ENCODE measurements around the gene CMPK1. TPM values are rescaled to one million over a fixed set of nuclear protein-coding genes. Genes with fewer than 3 reads are reported as not detected.

CMPK1 gene
- total and polyA plus RNA-seq, 5 donors from 2014 or later: 94.4 to 156 (median 144) TPM

GRCh38 chr1:47409311-47410067 lies 75.9 kb downstream of the CMPK1 start:
- Mint-ChIP-seq H3K27ac (no peak overlapping the region), H3K27me3 (peaks cover 6% of the 10 kb centered on the region), H3K36me3 (no peaks in the 10 kb centered on the region), H3K4me3 (no peak overlapping the region), H3K4me1 (no peaks in the 10 kb centered on the region), H3K9me3 (peaks cover 0 to 1% (median 0%) of the 10 kb centered on the region in 7 donors)
- Histone ChIP-seq H3K36me3 (ENCODE audit: control insufficient read depth, insufficient read depth, low read length) (no peaks in the 10 kb centered on the region), H3K4me3 (ENCODE audit: low read depth, low read length) (no peak overlapping the region), H3K27me3 (ENCODE audit: control insufficient read depth, insufficient read depth, low read length) (peaks cover under 1% of the 10 kb centered on the region), H3K4me1 (ENCODE audit: control insufficient read depth, insufficient read depth, low read length, poor library complexity, severe bottlenecking) (no peaks in the 10 kb centered on the region), H3K9me3 (ENCODE audit: control insufficient read depth in 2 of 2, low read length in 2 of 2) (no peaks in the 10 kb centered on the region), H3K27ac (ENCODE audit: insufficient read depth, low read length, poor library complexity, severe bottlenecking) (no peak overlapping the region)
- DNase-seq (no peak), ATAC-seq (ENCODE audit: low read depth in 2 of 2) (no peak)

GRCh38 chr1:47410068-47410455 lies 76.5 kb downstream of the CMPK1 start:
- Histone ChIP-seq H3K9me3 (ENCODE audit: control insufficient read depth in 2 of 2, low read length in 2 of 2) (no peaks in the 10 kb centered on the region), H3K27me3 (ENCODE audit: control insufficient read depth, insufficient read depth, low read length) (peaks cover 6% of the 10 kb centered on the region), H3K36me3 (ENCODE audit: control insufficient read depth, insufficient read depth, low read length) (no peaks in the 10 kb centered on the region), H3K27ac (ENCODE audit: insufficient read depth, low read length, poor library complexity, severe bottlenecking) (no peak overlapping the region), H3K4me3 (ENCODE audit: low read depth, low read length) (no peak overlapping the region), H3K4me1 (ENCODE audit: control insufficient read depth, insufficient read depth, low read length, poor library complexity, severe bottlenecking) (no peaks in the 10 kb centered on the region)
- Mint-ChIP-seq H3K27me3 (peaks cover 4% of the 10 kb centered on the region), H3K36me3 (no peaks in the 10 kb centered on the region), H3K27ac (no peak overlapping the region), H3K4me1 (no peaks in the 10 kb centered on the region), H3K4me3 (no peak overlapping the region), H3K9me3 (peaks cover 0 to 1% (median 0%) of the 10 kb centered on the region in 7 donors)
- ATAC-seq (ENCODE audit: low read depth in 2 of 2) (no peak), DNase-seq (no peak)

GRCh38 chr1:47411436-47411835 lies 77.8 kb downstream of the CMPK1 start:
- Histone ChIP-seq H3K4me1 (ENCODE audit: control insufficient read depth, insufficient read depth, low read length, poor library complexity, severe bottlenecking) (no peaks in the 10 kb centered on the region), H3K4me3 (ENCODE audit: low read depth, low read length) (no peak overlapping the region), H3K27ac (ENCODE audit: insufficient read depth, low read length, poor library complexity, severe bottlenecking) (no peak overlapping the region), H3K36me3 (ENCODE audit: control insufficient read depth, insufficient read depth, low read length) (no peaks in the 10 kb centered on the region), H3K9me3 (ENCODE audit: control insufficient read depth in 2 of 2, low read length in 2 of 2) (no peaks in the 10 kb centered on the region), H3K27me3 (ENCODE audit: control insufficient read depth, insufficient read depth, low read length) (peaks cover 8% of the 10 kb centered on the region)
- peaks cover 9% of the 10 kb centered on the region for H3K27me3 Mint-ChIP-seq
- no peak for DNase-seq
- no peak overlapping the region for H3K4me3 Mint-ChIP-seq
- peaks cover 0 to 4% (median 0%) of the 10 kb centered on the region in 4 donors for H3K4me1 Mint-ChIP-seq
- H3K9me3 Mint-ChIP-seq: peaks cover 0 to 1% (median 0%) of the 10 kb centered on the region in 7 donors
- ATAC-seq (ENCODE audit: low read depth in 2 of 2): no peak
- no peak overlapping the region for H3K27ac Mint-ChIP-seq
- no peaks in the 10 kb centered on the region for H3K36me3 Mint-ChIP-seq

GRCh38 chr1:47412437-47412836 lies 78.8 kb downstream of the CMPK1 start:
- H3K9me3 ChIP-seq (ENCODE audit: control insufficient read depth in 2 of 2, low read length in 2 of 2): no peaks in the 10 kb centered on the region
- no peaks in the 10 kb centered on the region for H3K4me1 ChIP-seq (ENCODE audit: control insufficient read depth, insufficient read depth, low read length, poor library complexity, severe bottlenecking)
- H3K9me3 Mint-ChIP-seq: peaks cover 0 to 1% (median 0%) of the 10 kb centered on the region in 7 donors
- H3K27ac ChIP-seq (ENCODE audit: insufficient read depth, low read length, poor library complexity, severe bottlenecking): no peak overlapping the region
- no peak overlapping the region for H3K27ac Mint-ChIP-seq
- H3K36me3 ChIP-seq (ENCODE audit: control insufficient read depth, insufficient read depth, low read length): no peaks in the 10 kb centered on the region
- H3K27me3 ChIP-seq (ENCODE audit: control insufficient read depth, insufficient read depth, low read length): peaks cover 9% of the 10 kb centered on the region
- peaks cover 13% of the 10 kb centered on the region for H3K27me3 Mint-ChIP-seq
- no peak overlapping the region for H3K4me3 Mint-ChIP-seq
- peaks cover 0 to 8% (median 0%) of the 10 kb centered on the region in 4 donors for H3K4me1 Mint-ChIP-seq
- no peaks in the 10 kb centered on the region for H3K36me3 Mint-ChIP-seq
- ATAC-seq (ENCODE audit: low read depth in 2 of 2) (no peak), DNase-seq (no peak)
- no peak overlapping the region for H3K4me3 ChIP-seq (ENCODE audit: low read depth, low read length)

GRCh38 chr1:47415728-47416318 lies 82.2 kb downstream of the CMPK1 start, which contains the start of gene FOXE3:
FOXE3 (plus strand) TSS chr1:47416285; CDS start chr1:47416316, 31 bp downstream.
- Mint-ChIP-seq H3K4me1 (peaks cover 0 to 12% (median 2%) of the 10 kb centered on the region in 4 donors), H3K27ac (no peak within 1 kb of the TSS), H3K4me3 (peak within 1 kb of the TSS in 3 of 4 donors; percentile 16 to 73 (median 48)), H3K36me3 (no peaks in the 10 kb centered on the region), H3K27me3 (peaks cover 37% of the 10 kb centered on the region), H3K9me3 (peaks cover 0 to 2% (median 0%) of the 10 kb centered on the region in 7 donors)
- DNase-seq (no peak), ATAC-seq (ENCODE audit: low read depth in 2 of 2) (no peak)
- no peaks in the 10 kb centered on the region for H3K4me1 ChIP-seq (ENCODE audit: control insufficient read depth, insufficient read depth, low read length, poor library complexity, severe bottlenecking)
- no peak within 1 kb of the TSS for H3K27ac ChIP-seq (ENCODE audit: insufficient read depth, low read length, poor library complexity, severe bottlenecking)
- no peak within 1 kb of the TSS for H3K4me3 ChIP-seq (ENCODE audit: low read depth, low read length)
- H3K9me3 ChIP-seq (ENCODE audit: control insufficient read depth in 2 of 2, low read length in 2 of 2): no peaks in the 10 kb centered on the region
- H3K36me3 ChIP-seq (ENCODE audit: control insufficient read depth, insufficient read depth, low read length): no peaks in the 10 kb centered on the region
- H3K27me3 ChIP-seq (ENCODE audit: control insufficient read depth, insufficient read depth, low read length): peaks cover 19% of the 10 kb centered on the region

- Histone ChIP-seq H3K27me3 (ENCODE audit: control insufficient read depth, insufficient read depth, low read length) (peaks cover 19% of the 10 kb centered on the region), H3K27ac (ENCODE audit: insufficient read depth, low read length, poor library complexity, severe bottlenecking) (no peak overlapping the region), H3K4me1 (ENCODE audit: control insufficient read depth, insufficient read depth, low read length, poor library complexity, severe bottlenecking) (no peaks in the 10 kb centered on the region), H3K4me3 (ENCODE audit: low read depth, low read length) (no peak overlapping the region), H3K36me3 (ENCODE audit: control insufficient read depth, insufficient read depth, low read length) (no peaks in the 10 kb centered on the region), H3K9me3 (ENCODE audit: control insufficient read depth in 2 of 2, low read length in 2 of 2) (no peaks in the 10 kb centered on the region)
- Mint-ChIP-seq H3K4me3 (peak overlapping the region in 2 of 4 donors; percentile 48 to 73), H3K9me3 (peaks cover 0 to 2% (median 0%) of the 10 kb centered on the region in 7 donors), H3K36me3 (no peaks in the 10 kb centered on the region), H3K27ac (no peak overlapping the region), H3K27me3 (peaks cover 37% of the 10 kb centered on the region), H3K4me1 (peaks cover 0 to 12% (median 2%) of the 10 kb centered on the region in 4 donors)
- ATAC-seq (ENCODE audit: low read depth in 2 of 2): peak in 1 of 2 donors; percentile 39
- peak in 1 of 3 donors; percentile 31 for DNase-seq
These were observed 83.0 kb downstream of the CMPK1 start for GRCh38 chr1:47416319-47417169.

- no peak for DNase-seq
These were observed 83.8 kb downstream of the CMPK1 start for GRCh38 chr1:47417170-47418044.

More at GRCh38 chr1:47417170-47418044, 83.8 kb downstream of the CMPK1 start:
- Mint-ChIP-seq H3K36me3 (no peaks in the 10 kb centered on the region), H3K4me1 (peaks cover 0 to 12% (median 2%) of the 10 kb centered on the region in 4 donors), H3K4me3 (peak overlapping the region in 3 of 4 donors; percentile 21 to 60 (median 53)), H3K27ac (no peak overlapping the region), H3K9me3 (peaks cover 0 to 2% (median 0%) of the 10 kb centered on the region in 7 donors), H3K27me3 (peaks cover 37% of the 10 kb centered on the region)
- peaks cover 19% of the 10 kb centered on the region for H3K27me3 ChIP-seq (ENCODE audit: control insufficient read depth, insufficient read depth, low read length)
- no peak for ATAC-seq (ENCODE audit: low read depth in 2 of 2)
- no peaks in the 10 kb centered on the region for H3K9me3 ChIP-seq (ENCODE audit: control insufficient read depth in 2 of 2, low read length in 2 of 2)
- no peaks in the 10 kb centered on the region for H3K36me3 ChIP-seq (ENCODE audit: control insufficient read depth, insufficient read depth, low read length)
- no peaks in the 10 kb centered on the region for H3K4me1 ChIP-seq (ENCODE audit: control insufficient read depth, insufficient read depth, low read length, poor library complexity, severe bottlenecking)
- no peak overlapping the region for H3K27ac ChIP-seq (ENCODE audit: insufficient read depth, low read length, poor library complexity, severe bottlenecking)
- no peak overlapping the region for H3K4me3 ChIP-seq (ENCODE audit: low read depth, low read length)
